Caco-2 (cell line): Measurements from ENCODE around the gene FAM76B. TPM values are rescaled to one million over a fixed set of nuclear protein-coding genes. Genes with fewer than 3 reads are reported as not detected.

Experiments used
- BruUV-seq: library from RNA; stranded (reverse); fragments of 400-500 nt; replicated peaks from 2 replicates; lab custom pipeline; 2021; lab: Mats Ljungman, UMichigan
- CTCF ChIA-PET: fragments of 300-600 bp; sonication (Branson Sonifier 250); formaldehyde crosslinking; loops from one replicate; lab custom pipeline; 2022; ENCODE audit warnings: antibody characterized with exemption; lab: Charles Lee
- POLR2A ChIA-PET: fragments of 300-600 bp; sonication (Branson Sonifier 250); formaldehyde crosslinking; loops from one replicate; lab custom pipeline; 2022; ENCODE audit warnings: antibody characterized with exemption; lab: Charles Lee
- DNase-seq, 2 experiments: peaks; one replicate each; pipeline versions ENCODE4 v3.0.0 to v3.0.0-alpha.2; 2020 to 2022
- H3K27me3 ChIP-seq: replicated peaks from 2 replicates; pipeline ENCODE4 v1.6.0; 2011; ENCODE audit warnings: low read length; ENCODE audit not compliant: control insufficient read depth, insufficient read depth
- H3K36me3 ChIP-seq: 2 replicates; pipeline ENCODE4 v1.5.1; 2011; ENCODE audit warnings: low read length; ENCODE audit not compliant: control insufficient read depth, insufficient read depth
- H3K4me1 ChIP-seq: fragments of 250-450 bp; sonication (Bioruptor Pico); 2 replicates; pipeline ENCODE4 v1.5.1; 2020; ENCODE audit warnings: mild to moderate bottlenecking
- H3K4me3 ChIP-seq: 2 replicates; pipeline ENCODE4 v1.5.1; 2011; ENCODE audit warnings: low read depth, mild to moderate bottlenecking, control low read depth, low read length
- H3K9me3 ChIP-seq: fragments of 250-450 bp; sonication (Bioruptor Pico); 2 replicates; pipeline ENCODE4 v1.5.1; 2020; ENCODE audit warnings: mild to moderate bottlenecking, moderate library complexity
- H3K27ac Mint-ChIP-seq: one replicate; pipeline ENCODE4 v1.8.0; 2022; ENCODE audit warnings: mixed read lengths; ENCODE audit not compliant: unreplicated experiment
- H3K27me3 Mint-ChIP-seq: one replicate; pipeline ENCODE4 v1.8.0; 2022; ENCODE audit warnings: mixed read lengths; ENCODE audit not compliant: insufficient read depth, unreplicated experiment
- H3K36me3 Mint-ChIP-seq: one replicate; pipeline ENCODE4 v1.8.0; 2022; ENCODE audit warnings: mild to moderate bottlenecking, mixed read lengths; ENCODE audit not compliant: insufficient read depth, unreplicated experiment
- H3K4me1 Mint-ChIP-seq: one replicate; pipeline ENCODE4 v1.8.0; 2022; ENCODE audit warnings: low read depth, mixed read lengths; ENCODE audit not compliant: unreplicated experiment
- H3K4me3 Mint-ChIP-seq: one replicate; pipeline ENCODE4 v1.8.0; 2022; ENCODE audit warnings: mild to moderate bottlenecking, moderate library complexity, mixed read lengths; ENCODE audit not compliant: unreplicated experiment
- H3K9me3 Mint-ChIP-seq: one replicate; pipeline ENCODE4 v1.8.0; 2022; ENCODE audit warnings: mixed read lengths; ENCODE audit not compliant: unreplicated experiment
- CTCF ChIP-seq, 2 experiments: fragments of 200-600 bp in 1 of 2; IDR thresholded peaks; 1 replicate in 1 of 2; 2 replicates in 1 of 2; pipeline versions ENCODE4 v1.5.1 to v1.8.0; 2011 to 2022; ENCODE audit warnings: antibody characterized with exemption in 1 of 2, control low read depth in 1 of 2, inconsistent platforms in 1 of 2, low read depth in 1 of 2, low read length in 1 of 2, mild to moderate bottlenecking in 1 of 2, moderate library complexity in 1 of 2; ENCODE audit not compliant: insufficient read depth in 1 of 2, severe bottlenecking in 1 of 2, unreplicated experiment in 1 of 2
- intact Hi-C: fragments of 100-400 bp; cut with micrococcal nuclease; formaldehyde crosslinking; loops from one replicate; pipeline ENCODE4 v1.10.0; 2022; ENCODE audit not compliant: unreplicated experiment
- total RNA-seq: library from RNA; stranded (reverse); gene quantifications from 2 replicates; pipeline ENCODE4 v1.2.3, GENCODE V29; 2022

Gene FAM76B
- total RNA-seq, 1 experiment from 2014 or later, result 61.3 TPM

- BruUV-seq, result no TSS peak
- CTCF ChIA-PET, result no interaction called here
- no peaks in the 10 kb centered on the region for H3K9me3 ChIP-seq
- H3K27me3 ChIP-seq, result no peaks in the 10 kb centered on the region
- H3K4me3 ChIP-seq, result no peak overlapping the region
- no peaks in the 10 kb centered on the region for H3K36me3 ChIP-seq
- Mint-ChIP-seq H3K27me3 (peaks cover 19% of the 10 kb centered on the region), H3K27ac (no peak overlapping the region), H3K9me3 (no peaks in the 10 kb centered on the region), H3K4me3 (no peak overlapping the region), H3K4me1 (no peaks in the 10 kb centered on the region), H3K36me3 (no peaks in the 10 kb centered on the region)
- no peak for DNase-seq
- H3K4me1 ChIP-seq, result no peaks in the 10 kb centered on the region
- POLR2A ChIA-PET, result no interaction called here
- intact Hi-C loops, result no loop called here
- no peak for TF ChIP-seq CTCF (IDR thresholded peaks at IDR 0.05; ENCODE audit: insufficient read depth in 1 of 2, low read depth in 1 of 2, low read length in 1 of 2, severe bottlenecking in 1 of 2, unreplicated experiment in 1 of 2)
These were observed 60.8 kb downstream of the FAM76B start for GRCh38 chr11:95728790-95729189.

GRCh38 chr11:95728094-95728493 lies 61.5 kb downstream of the FAM76B start:
- no peaks in the 10 kb centered on the region for H3K27me3 ChIP-seq
- CTCF ChIA-PET, result no interaction called here

GRCh38 chr11:95727620-95728019 lies 62.0 kb downstream of the FAM76B start:
- no peaks in the 10 kb centered on the region for H3K36me3 Mint-ChIP-seq
- TF ChIP-seq CTCF (IDR thresholded peaks at IDR 0.05; ENCODE audit: insufficient read depth in 1 of 2, low read depth in 1 of 2, low read length in 1 of 2, severe bottlenecking in 1 of 2, unreplicated experiment in 1 of 2), result no peak
- Histone ChIP-seq H3K36me3 (no peaks in the 10 kb centered on the region), H3K4me3 (no peak overlapping the region), H3K27me3 (no peaks in the 10 kb centered on the region), H3K9me3 (no peaks in the 10 kb centered on the region), H3K4me1 (no peaks in the 10 kb centered on the region)
- no peaks in the 10 kb centered on the region for H3K9me3 Mint-ChIP-seq
- ChIA-PET POLR2A (no interaction called here), CTCF (no interaction called here)
- no peak overlapping the region for H3K4me3 Mint-ChIP-seq
- intact Hi-C loops, result no loop called here
- no TSS peak for BruUV-seq
- H3K4me1 Mint-ChIP-seq, result no peaks in the 10 kb centered on the region
- DNase-seq, result no peak
- H3K27me3 Mint-ChIP-seq, result peaks cover 16% of the 10 kb centered on the region
- H3K27ac Mint-ChIP-seq, result no peak overlapping the region

More at GRCh38 chr11:95728094-95728493, 61.5 kb downstream of the FAM76B start:
- POLR2A ChIA-PET, result no interaction called here
- TF ChIP-seq CTCF (IDR thresholded peaks at IDR 0.05; ENCODE audit: insufficient read depth in 1 of 2, low read depth in 1 of 2, low read length in 1 of 2, severe bottlenecking in 1 of 2, unreplicated experiment in 1 of 2), result no peak
- Histone ChIP-seq H3K4me3 (no peak overlapping the region), H3K4me1 (no peaks in the 10 kb centered on the region), H3K36me3 (no peaks in the 10 kb centered on the region), H3K9me3 (no peaks in the 10 kb centered on the region)
- no peak overlapping the region for H3K4me3 Mint-ChIP-seq
- no peaks in the 10 kb centered on the region for H3K9me3 Mint-ChIP-seq
- intact Hi-C loops, result no loop called here
- peaks cover 19% of the 10 kb centered on the region for H3K27me3 Mint-ChIP-seq
- no peaks in the 10 kb centered on the region for H3K36me3 Mint-ChIP-seq
- H3K27ac Mint-ChIP-seq, result no peak overlapping the region
- no TSS peak for BruUV-seq
- no peak for DNase-seq
- H3K4me1 Mint-ChIP-seq, result no peaks in the 10 kb centered on the region
